HUDEP-2 (cell line): Measurements from ENCODE around the gene ATP8B4.
"Not testable (repeated sequence)": the region's sequence is repeated elsewhere in the genome, so short reads cannot be mapped to it uniquely, and the experiment has no call there.

ENCODE experiments used
- DNase-seq, 76 experiments: peaks; one replicate each; lab custom pipeline; 2025; ENCODE audit not compliant: unreplicated experiment in 76 of 76; lab: John Stamatoyannopoulos, UW

Gene ATP8B4

GRCh38 chr15:50119063-50120040, at the start of gene ATP8B4:
TSS of gene ATP8B4 (minus strand) at chr15:50119233. CDS start at chr15:50106966, 12,267 bp downstream.
- DNase-seq = no peak

- no peak for DNase-seq
These were observed 49.3 kb upstream of the ATP8B4 start for GRCh38 chr15:50168379-50168778.

GRCh38 chr15:50167110-50167509, 48.1 kb upstream of the ATP8B4 start:
- no peak for DNase-seq

- no peak for DNase-seq
These were observed 47.2 kb upstream of the ATP8B4 start for GRCh38 chr15:50166216-50166615.

- no peak for DNase-seq
These were observed 45.4 kb upstream of the ATP8B4 start for GRCh38 chr15:50164458-50164857.

GRCh38 chr15:50163719-50164410, 44.8 kb upstream of the ATP8B4 start:
- DNase-seq = no peak

- DNase-seq = no peak
These were observed 44.1 kb upstream of the ATP8B4 start for GRCh38 chr15:50162969-50163718.

GRCh38 chr15:50158236-50158635, 39.2 kb upstream of the ATP8B4 start:
- DNase-seq = not testable (repeated sequence)

GRCh38 chr15:50151476-50151875, 32.4 kb upstream of the ATP8B4 start:
- DNase-seq = no peak

- DNase-seq = no peak
These were observed 31.8 kb upstream of the ATP8B4 start for GRCh38 chr15:50150851-50151250.

- DNase-seq = no peak
These were observed 31.3 kb upstream of the ATP8B4 start for GRCh38 chr15:50150349-50150748.

- DNase-seq = peak in 5 of 76 experiments; percentile 5 to 26 (median 15)
These were observed 30.1 kb upstream of the ATP8B4 start for GRCh38 chr15:50149090-50149489.

GRCh38 chr15:50148362-50148963, 29.4 kb upstream of the ATP8B4 start:
- peak in 35 of 76 experiments; percentile 3 to 61 (median 14) for DNase-seq

- DNase-seq = no peak
These were observed 27.6 kb upstream of the ATP8B4 start for GRCh38 chr15:50146632-50147031.

GRCh38 chr15:50145451-50145872, 26.4 kb upstream of the ATP8B4 start:
- peak in 31 of 76 experiments; percentile 8 to 65 (median 28) for DNase-seq

GRCh38 chr15:50144341-50145120, 25.5 kb upstream of the ATP8B4 start:
- DNase-seq = no peak

- no peak for DNase-seq
These were observed 24.3 kb upstream of the ATP8B4 start for GRCh38 chr15:50143255-50143860.

- DNase-seq = no peak
These were observed 22.8 kb upstream of the ATP8B4 start for GRCh38 chr15:50141856-50142255.

GRCh38 chr15:50140983-50141382, 21.9 kb upstream of the ATP8B4 start:
- DNase-seq = no peak
